PFSK-1 (cell line): Measurements from ENCODE around the gene PPM1M.

Experiments
- FOXP2 ChIP-seq: optimal IDR thresholded peaks from 2 replicates; pipeline ENCODE3; 2011; ENCODE audit warnings: borderline replicate concordance, control low read depth, inconsistent platforms; ENCODE audit not compliant: insufficient read depth; ENCODE audit errors: extremely low read length, extremely low read depth
- POLR2AphosphoS5 ChIP-seq: IDR thresholded peaks from 2 replicates; pipeline ENCODE4 v1.6.1; 2012; ENCODE audit warnings: low read depth, mild to moderate bottlenecking, control low read depth, low read length, moderate library complexity
- SIN3A ChIP-seq: IDR thresholded peaks from 2 replicates; pipeline ENCODE4 v1.6.1; 2012; ENCODE audit warnings: mild to moderate bottlenecking, low read length, moderate library complexity, borderline replicate concordance; ENCODE audit not compliant: insufficient read depth
- TAF1 ChIP-seq: IDR thresholded peaks from 2 replicates; pipeline ENCODE4 v1.6.1; 2012; ENCODE audit warnings: low read length, control low read depth, borderline replicate concordance; ENCODE audit not compliant: insufficient read depth
- TF ChIP-seq, protein P1 (sequence below), 2 experiments: IDR thresholded peaks; 2 replicates each; pipeline versions ENCODE4 v1.6.1 to v1.8.0; 2011 to 2012; ENCODE audit warnings: low read depth in 2 of 2, low read length in 2 of 2, control low read depth in 1 of 2, inconsistent platforms in 1 of 2, mild to moderate bottlenecking in 1 of 2, moderate library complexity in 1 of 2; ENCODE audit not compliant: insufficient read depth in 1 of 2

Gene PPM1M

DNA sequence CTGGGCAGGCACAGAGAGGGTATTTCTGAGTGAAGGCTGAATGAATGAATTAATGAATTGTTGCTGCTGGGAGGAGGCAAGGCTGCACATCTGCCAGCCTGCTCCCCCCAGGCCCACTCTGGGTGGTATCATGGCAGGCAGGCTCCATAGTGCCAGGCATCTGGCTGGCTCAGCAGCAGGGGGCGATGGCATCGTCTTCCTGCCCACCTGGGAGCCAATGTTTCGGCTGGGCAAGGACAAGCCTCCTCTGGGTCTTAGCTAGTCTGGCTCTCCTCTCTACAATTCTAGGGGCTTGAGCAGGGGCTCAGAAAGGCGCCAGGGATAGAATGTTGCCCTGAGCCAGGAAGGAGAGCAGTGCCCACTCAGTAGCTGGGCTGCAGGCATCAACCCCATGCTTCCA, 18.4 kb upstream of the PPM1M start:
- TF ChIP-seq TAF1 (no peak), SIN3A (no peak), POLR2AphosphoS5 (no peak)
- TF ChIP-seq, protein P1, sequence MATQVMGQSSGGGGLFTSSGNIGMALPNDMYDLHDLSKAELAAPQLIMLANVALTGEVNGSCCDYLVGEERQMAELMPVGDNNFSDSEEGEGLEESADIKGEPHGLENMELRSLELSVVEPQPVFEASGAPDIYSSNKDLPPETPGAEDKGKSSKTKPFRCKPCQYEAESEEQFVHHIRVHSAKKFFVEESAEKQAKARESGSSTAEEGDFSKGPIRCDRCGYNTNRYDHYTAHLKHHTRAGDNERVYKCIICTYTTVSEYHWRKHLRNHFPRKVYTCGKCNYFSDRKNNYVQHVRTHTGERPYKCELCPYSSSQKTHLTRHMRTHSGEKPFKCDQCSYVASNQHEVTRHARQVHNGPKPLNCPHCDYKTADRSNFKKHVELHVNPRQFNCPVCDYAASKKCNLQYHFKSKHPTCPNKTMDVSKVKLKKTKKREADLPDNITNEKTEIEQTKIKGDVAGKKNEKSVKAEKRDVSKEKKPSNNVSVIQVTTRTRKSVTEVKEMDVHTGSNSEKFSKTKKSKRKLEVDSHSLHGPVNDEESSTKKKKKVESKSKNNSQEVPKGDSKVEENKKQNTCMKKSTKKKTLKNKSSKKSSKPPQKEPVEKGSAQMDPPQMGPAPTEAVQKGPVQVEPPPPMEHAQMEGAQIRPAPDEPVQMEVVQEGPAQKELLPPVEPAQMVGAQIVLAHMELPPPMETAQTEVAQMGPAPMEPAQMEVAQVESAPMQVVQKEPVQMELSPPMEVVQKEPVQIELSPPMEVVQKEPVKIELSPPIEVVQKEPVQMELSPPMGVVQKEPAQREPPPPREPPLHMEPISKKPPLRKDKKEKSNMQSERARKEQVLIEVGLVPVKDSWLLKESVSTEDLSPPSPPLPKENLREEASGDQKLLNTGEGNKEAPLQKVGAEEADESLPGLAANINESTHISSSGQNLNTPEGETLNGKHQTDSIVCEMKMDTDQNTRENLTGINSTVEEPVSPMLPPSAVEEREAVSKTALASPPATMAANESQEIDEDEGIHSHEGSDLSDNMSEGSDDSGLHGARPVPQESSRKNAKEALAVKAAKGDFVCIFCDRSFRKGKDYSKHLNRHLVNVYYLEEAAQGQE (IDR thresholded peaks at IDR 0.05; ENCODE audit: insufficient read depth in 1 of 2, low read depth in 2 of 2, low read length in 2 of 2): no peak

DNA sequence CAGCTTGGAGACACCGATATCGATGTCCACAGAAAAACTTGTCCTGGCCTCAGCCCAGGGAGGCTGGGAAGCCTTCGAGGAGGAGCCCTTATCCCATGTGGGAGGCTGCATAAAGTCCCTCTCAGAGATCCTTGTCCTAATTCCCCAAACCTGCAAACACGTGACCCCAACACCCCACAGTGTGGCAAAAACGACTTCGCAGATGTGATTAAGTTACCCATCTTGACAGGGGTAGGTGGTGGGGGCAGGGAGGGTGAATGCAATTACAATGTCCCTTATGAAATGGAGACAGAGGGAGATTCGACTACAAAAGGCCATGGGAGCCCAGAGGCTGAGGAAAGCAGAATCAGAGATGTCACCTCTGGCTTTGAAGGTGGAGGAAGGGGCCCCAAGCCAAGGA, 17.8 kb upstream of the PPM1M start:
- TF ChIP-seq SIN3A (no peak), FOXP2 (no peak)

DNA sequence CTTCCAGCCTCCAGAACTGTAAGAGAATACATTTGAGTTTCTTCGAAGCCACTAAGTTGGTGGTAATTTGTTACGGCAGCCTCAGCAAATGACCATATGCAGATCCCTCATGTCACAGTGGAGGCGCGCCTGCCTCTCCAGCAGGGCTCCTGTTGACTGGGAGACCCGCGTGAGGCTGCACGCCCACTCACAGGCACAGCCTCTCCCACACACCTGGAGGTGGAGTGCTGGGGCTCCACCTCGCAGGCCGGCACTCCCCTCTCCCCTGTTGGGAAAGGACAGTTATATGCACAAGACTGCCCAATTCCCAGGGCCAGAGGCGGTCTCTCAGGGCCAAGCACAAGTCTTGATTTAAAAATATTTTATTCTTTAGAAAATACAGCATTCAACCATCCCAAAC, 17.3 kb upstream of the PPM1M start:
- no peak for TF ChIP-seq SIN3A

DNA sequence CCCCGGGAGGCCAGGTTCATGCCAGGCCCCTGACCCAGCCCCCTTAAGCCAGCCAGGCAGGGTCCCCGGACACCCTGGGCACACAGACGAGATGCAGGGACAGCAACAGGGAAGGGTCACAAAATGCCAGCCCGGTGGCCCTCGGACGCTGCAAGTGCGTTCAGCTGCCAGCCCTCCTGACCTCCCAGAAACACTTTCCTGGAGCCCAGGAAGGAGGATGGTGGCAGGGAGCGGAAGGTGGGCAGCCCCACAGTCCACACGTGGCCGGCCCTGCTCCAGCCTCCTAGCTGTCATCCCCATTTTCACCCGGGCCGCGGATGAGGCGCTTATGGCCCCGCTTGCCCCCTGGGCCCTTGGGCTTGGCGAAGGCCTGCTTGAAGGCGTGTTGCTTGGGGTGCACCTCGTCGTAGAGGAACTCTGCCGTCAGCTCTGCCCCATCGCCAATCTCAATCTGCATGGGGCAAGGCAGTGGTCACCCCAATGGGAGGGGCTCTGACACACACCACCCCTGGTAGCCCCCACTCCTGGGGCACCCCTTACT, 16.7 kb upstream of the PPM1M start:
- TF ChIP-seq POLR2AphosphoS5: no peak
- no peak for TF ChIP-seq FOXP2
- no peak for TF ChIP-seq SIN3A
- TF ChIP-seq, protein P1 (IDR thresholded peaks at IDR 0.05; ENCODE audit: insufficient read depth in 1 of 2, low read depth in 2 of 2, low read length in 2 of 2): no peak
- no peak for TF ChIP-seq TAF1

DNA sequence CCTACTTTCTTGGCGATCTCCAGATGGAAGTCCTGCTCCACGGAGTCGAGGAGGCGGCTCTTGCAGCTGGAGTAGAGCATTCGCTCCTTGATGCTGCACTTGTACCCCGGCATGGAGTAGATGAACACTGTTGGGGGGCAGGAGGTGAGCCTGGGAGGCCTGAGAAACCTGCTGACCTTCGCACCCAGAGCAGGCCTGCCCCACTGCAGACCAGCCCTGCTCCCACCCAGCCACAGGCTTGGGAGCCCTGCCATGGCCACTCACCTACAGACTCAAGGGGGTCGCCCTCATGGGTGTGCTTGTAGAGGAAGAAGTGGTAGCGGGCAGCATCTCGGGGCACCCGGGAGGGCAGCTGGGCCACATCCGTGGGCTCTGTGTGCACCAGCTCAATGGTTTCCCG, 15.9 kb upstream of the PPM1M start:
- TF ChIP-seq TAF1 (no peak), POLR2AphosphoS5 (no peak), FOXP2 (no peak), SIN3A (no peak)
- TF ChIP-seq, protein P1 (IDR thresholded peaks at IDR 0.05; ENCODE audit: insufficient read depth in 1 of 2, low read depth in 2 of 2, low read length in 2 of 2): no peak

DNA sequence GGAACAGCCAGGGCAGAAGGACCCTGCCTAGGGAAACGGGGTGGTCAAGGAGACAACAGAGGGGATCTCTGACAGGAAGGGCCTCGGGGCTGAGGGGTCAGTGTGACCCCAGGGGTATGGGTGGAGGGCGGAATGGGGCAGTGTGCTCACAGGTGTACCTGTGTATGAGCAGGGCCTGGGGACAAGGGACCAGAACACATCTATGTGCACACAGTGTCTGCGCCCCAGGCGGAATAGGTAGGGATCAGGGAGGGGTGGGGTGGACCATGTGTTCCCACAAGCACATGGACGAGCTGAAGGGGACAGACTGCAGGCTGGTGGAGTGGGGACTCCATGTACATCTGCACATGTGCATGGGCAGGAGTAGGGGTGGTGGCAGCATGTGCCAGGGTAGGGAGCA, 15.1 kb upstream of the PPM1M start:
- TF ChIP-seq FOXP2 (no peak), SIN3A (no peak), TAF1 (no peak), POLR2AphosphoS5 (no peak)
- TF ChIP-seq, protein P1 (IDR thresholded peaks at IDR 0.05; ENCODE audit: insufficient read depth in 1 of 2, low read depth in 2 of 2, low read length in 2 of 2): no peak
